GM19452 (cell line): ENCODE measurements around the gene KCNIP2.

ENCODE experiments used
- ATAC-seq: cut with Tn5 transposase; IDR thresholded peaks from one replicate; pipeline ENCODE4 v1.9.1; 2021; ENCODE audit not compliant: unreplicated experiment

KCNIP2 gene

GRCh38 chr10:101783736-101784118 is 59.9 kb downstream of the KCNIP2 start:
- ATAC-seq: no peak

GRCh38 chr10:101782811-101783735 is 60.5 kb downstream of the KCNIP2 start, which contains the start of gene NPM3:
Gene NPM3 (minus strand): TSS chr10:101783446. CDS start chr10:101783390, 56 bp downstream.
- ATAC-seq: peak; percentile 60

DNA sequence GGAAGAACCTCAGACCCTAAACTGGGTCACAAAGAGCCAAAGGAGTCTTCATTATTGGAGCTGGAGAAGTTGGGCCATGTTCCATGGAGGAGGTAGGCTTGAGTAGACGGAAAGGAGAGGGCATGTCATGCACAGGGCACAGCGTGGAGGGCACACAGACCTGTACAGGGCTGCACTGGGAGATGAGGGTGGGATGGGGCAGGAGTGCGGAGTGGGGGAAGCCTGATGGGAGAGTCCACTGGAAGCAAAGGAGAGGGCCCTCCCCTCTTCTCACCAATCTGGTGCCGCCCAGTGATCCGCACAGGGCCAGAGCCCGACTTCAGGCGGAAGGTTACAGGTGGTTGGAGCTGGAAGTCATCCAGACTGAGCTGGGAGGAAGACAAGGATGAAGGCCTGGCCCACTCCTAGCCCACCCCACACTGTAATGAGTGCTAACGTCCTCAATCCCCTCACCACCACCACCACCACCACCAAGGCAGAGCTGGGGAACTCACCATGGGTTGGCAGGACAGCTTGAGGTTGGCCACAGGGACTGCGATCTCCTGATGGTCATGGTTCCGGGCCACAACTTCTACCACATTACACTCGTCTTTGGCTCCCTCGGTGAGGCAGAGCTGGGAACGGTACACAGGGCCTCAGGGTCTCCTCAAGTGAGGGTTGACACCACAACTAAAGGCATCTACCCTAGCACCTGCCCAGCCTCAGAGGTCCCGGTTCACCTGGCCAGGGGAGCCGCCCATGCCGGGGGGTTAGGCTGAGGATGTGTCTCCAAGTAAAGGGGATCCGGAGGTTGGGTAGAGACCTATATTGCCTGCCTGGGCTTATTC is 61.4 kb downstream of the KCNIP2 start:
- no peak for ATAC-seq

GRCh38 chr10:101781655-101781983 is 62.0 kb downstream of the KCNIP2 start:
- ATAC-seq: no peak

DNA sequence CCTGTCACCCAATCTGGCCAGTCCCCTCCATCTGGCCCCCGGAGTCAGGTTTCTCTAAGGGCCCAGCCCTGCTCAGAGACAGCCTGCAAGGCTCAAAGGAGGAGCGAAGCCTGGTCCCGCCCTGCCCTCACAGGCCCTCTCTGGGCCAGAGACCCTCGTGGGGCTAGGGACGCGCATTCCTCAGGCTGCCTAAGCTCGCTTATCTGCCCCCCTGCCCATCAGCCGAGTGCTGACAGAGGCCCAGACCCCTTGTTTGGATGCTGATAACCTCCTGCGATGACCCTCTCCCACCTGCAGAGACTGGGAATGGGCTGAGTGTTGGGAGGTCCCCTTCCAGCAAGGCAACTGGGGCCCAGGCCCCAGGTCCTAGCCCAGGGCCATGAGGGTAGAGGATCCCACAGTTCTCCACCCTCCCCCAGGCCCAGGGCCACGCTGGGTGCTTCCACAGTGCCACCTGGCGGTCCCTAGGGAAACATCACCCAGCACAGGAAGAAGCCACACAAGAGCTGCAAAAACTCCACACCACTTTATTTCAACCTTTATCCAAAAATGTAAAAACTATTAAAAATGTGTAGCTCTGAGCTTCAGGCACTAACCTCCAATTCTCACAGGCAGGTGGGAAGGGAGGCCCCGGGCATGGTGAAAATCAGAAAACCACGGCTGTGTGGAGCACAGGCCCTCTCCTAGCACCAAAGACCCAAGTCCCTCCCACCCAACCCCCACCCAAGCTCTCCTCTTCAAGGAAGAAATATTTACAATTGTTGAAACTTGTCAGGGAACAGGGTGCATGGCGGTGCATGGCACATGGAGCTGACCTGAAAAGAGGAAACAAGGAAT is 62.6 kb downstream of the KCNIP2 start:
- ATAC-seq: peak; percentile 48

- ATAC-seq: no peak
Observed at GRCh38 chr10:101780187-101780817, 63.3 kb downstream of the KCNIP2 start.

DNA sequence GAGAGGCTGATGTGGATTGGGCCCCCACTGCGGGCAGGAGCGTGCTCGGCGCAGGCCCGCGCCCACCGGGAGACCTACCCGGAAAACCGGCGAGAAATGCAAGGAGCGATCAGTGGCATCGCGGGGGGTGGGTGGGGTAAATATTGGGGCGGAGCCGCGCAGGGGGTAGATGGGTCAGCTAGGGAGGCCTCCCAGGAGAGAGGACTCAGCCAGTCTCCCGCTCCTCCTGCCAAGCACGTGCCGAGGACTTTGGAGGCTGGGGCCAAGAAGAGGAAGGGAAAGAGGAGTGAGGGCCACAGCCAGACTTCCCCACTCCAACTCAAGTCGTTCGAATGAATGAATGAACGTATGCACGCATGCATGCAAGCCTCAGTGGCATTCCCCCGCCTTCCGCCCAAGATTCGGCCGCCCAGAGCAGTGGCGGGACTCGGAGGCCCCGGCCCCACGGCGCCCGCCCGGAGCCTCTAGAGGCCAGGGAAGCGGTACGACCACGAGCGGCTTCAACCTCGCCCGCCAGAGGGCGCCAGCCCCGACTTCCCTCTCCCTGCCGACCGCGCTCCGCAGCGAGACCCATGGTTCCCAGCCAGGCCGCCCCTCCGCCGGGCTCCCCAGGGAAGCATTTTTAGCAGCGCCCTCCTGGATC is 63.9 kb downstream of the KCNIP2 start:
- ATAC-seq: no peak

DNA sequence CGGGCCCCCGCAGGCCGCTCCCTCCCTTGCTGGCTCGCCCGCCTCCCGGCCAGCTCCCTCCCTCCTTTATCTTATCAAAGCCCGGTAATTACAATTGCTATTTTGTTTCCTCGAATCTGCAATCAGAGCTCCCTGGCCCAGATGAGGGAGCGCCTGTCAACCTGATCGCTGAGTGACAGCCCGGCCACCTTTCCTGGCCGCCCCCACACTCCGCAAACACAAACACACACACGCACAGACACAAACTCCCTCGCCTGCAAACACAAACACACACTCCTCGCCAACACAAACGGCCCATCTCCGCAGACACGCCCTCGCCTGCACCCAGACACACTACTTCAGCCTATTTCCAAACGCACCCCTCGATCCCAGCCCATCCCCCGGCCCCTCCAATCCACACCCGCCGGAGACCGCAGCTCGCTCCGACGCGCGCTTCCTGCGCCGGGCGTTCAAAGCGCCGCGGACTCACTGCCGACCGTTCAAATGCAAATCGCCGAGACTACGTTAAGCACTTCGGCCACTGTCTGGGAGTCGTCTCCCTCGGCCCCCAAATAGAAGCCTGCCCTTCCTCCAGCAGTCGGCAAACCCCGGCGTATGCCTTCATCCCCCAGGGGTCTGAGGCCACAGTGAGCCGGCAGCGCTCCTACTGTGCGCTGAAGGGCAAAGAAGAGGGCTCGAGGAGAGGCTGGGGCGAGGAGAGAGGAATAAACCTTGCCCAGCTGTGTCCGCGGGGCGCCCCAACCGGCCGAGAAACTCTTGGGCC is 64.6 kb downstream of the KCNIP2 start:
- no peak for ATAC-seq

- no peak for ATAC-seq
Observed at GRCh38 chr10:101778151-101778780, 65.3 kb downstream of the KCNIP2 start.

- no peak for ATAC-seq
Observed at GRCh38 chr10:101777619-101778145, 65.9 kb downstream of the KCNIP2 start.

GRCh38 chr10:101776161-101776817 is 67.3 kb downstream of the KCNIP2 start:
- ATAC-seq: no peak
